GM23338 (cell line): Measurements from ENCODE around the gene KIRREL3. TPM values are rescaled to one million over a fixed set of nuclear protein-coding genes. Genes with fewer than 3 reads are reported as not detected.

Experiments
- ATAC-seq: fragments of 200-7000 bp; cut with Tn5 transposase; 3 replicates; pipeline ENCODE4 v1.9.1; 2020
- DNase-seq: peaks from one replicate; pipeline ENCODE4 v3.0.0-alpha.2; 2015; ENCODE audit warnings: low spot score
- H2AFZ ChIP-seq: fragments of 200-600 bp; sonication (generic); 2 replicates; pipeline ENCODE4 v1.8.0; 2016; ENCODE audit warnings: antibody characterized with exemption, mild to moderate bottlenecking, moderate library complexity
- H3F3A ChIP-seq: fragments of 200-600 bp; sonication (generic); replicated peaks from 2 replicates; pipeline ENCODE4 v1.8.0; 2017; ENCODE audit warnings: antibody characterized with exemption, mixed run types, low read depth
- H3K27ac ChIP-seq: fragments of 200-600 bp; sonication (generic); 2 replicates; pipeline ENCODE4 v1.6.1; 2016; ENCODE audit warnings: low read depth
- H3K27me3 ChIP-seq: fragments of 200-600 bp; sonication (generic); 2 replicates; pipeline ENCODE4 v1.8.0; 2016; ENCODE audit warnings: mild to moderate bottlenecking, mixed run types, moderate library complexity; ENCODE audit not compliant: insufficient read depth
- H3K36me3 ChIP-seq: fragments of 200-600 bp; sonication (generic); 2 replicates; pipeline ENCODE4 v1.8.0; 2016; ENCODE audit warnings: mild to moderate bottlenecking; ENCODE audit not compliant: insufficient read depth
- H3K4me1 ChIP-seq: fragments of 200-600 bp; sonication (generic); 2 replicates; pipeline ENCODE4 v1.8.0; 2016; ENCODE audit warnings: mild to moderate bottlenecking, moderate library complexity; ENCODE audit not compliant: insufficient read depth
- H3K4me2 ChIP-seq: fragments of 200-600 bp; sonication (generic); 2 replicates; pipeline ENCODE4 v1.7.1; 2017; ENCODE audit warnings: mixed run types
- H3K4me3 ChIP-seq: fragments of 200-600 bp; sonication (generic); 2 replicates; pipeline ENCODE4 v1.6.1; 2016; ENCODE audit warnings: mixed run types
- H3K79me2 ChIP-seq: fragments of 200-600 bp; sonication (generic); replicated peaks from 2 replicates; pipeline ENCODE4 v1.8.0; 2017; ENCODE audit warnings: mild to moderate bottlenecking; ENCODE audit not compliant: insufficient read depth
- H3K9me2 ChIP-seq: fragments of 200-600 bp; sonication (generic); 2 replicates; pipeline ENCODE4 v1.8.0; 2017; ENCODE audit not compliant: insufficient read depth
- H4K20me1 ChIP-seq: fragments of 200-600 bp; sonication (generic); replicated peaks from 2 replicates; pipeline ENCODE4 v1.8.0; 2017; ENCODE audit warnings: mild to moderate bottlenecking; ENCODE audit not compliant: insufficient read depth
- H3K27ac Mint-ChIP-seq: 2 replicates; pipeline ENCODE4 v1.8.0; 2020; ENCODE audit warnings: inconsistent platforms, mild to moderate bottlenecking, moderate library complexity, mixed read lengths
- H3K27me3 Mint-ChIP-seq: 3 replicates; pipeline ENCODE4 v1.8.0; 2022; ENCODE audit warnings: low read depth, mild to moderate bottlenecking, moderate library complexity, mixed read lengths, inconsistent platforms; ENCODE audit not compliant: insufficient read depth, poor library complexity
- H3K36me3 Mint-ChIP-seq: 3 replicates; pipeline ENCODE4 v1.8.0; 2021; ENCODE audit warnings: low read depth, mild to moderate bottlenecking, inconsistent platforms, moderate library complexity, mixed read lengths
- H3K4me1 Mint-ChIP-seq: 3 replicates; pipeline ENCODE4 v1.8.0; 2020; ENCODE audit warnings: mild to moderate bottlenecking, inconsistent platforms, mixed read lengths
- H3K4me3 Mint-ChIP-seq: 3 replicates; pipeline ENCODE4 v1.8.0; 2021; ENCODE audit warnings: moderate library complexity, mild to moderate bottlenecking, inconsistent platforms, mixed read lengths
- H3K9me3 Mint-ChIP-seq: 3 replicates; pipeline ENCODE4 v1.8.0; 2020; ENCODE audit warnings: moderate library complexity, mild to moderate bottlenecking, inconsistent platforms, mixed read lengths
- CREB1 ChIP-seq: fragments of 250-450 bp; sonication (Bioruptor Pico); IDR thresholded peaks from 2 replicates; pipeline ENCODE4 v1.5.0; 2020; ENCODE audit warnings: low read depth, mild to moderate bottlenecking, moderate library complexity
- CTCF ChIP-seq, 2 experiments: fragments of 200-600 bp in 1 of 2; sonication (generic) in 1 of 2; conservative IDR thresholded peaks; 2 replicates each; pipeline versions ENCODE4 v1.5.1 to v1.6.1; 2016 to 2017; ENCODE audit warnings: antibody characterized with exemption in 2 of 2, low read depth in 2 of 2, mild to moderate bottlenecking in 2 of 2, moderate library complexity in 1 of 2
- ETS1 ChIP-seq: IDR thresholded peaks from 2 replicates; pipeline ENCODE4 v1.6.1; 2016; ENCODE audit warnings: antibody characterized with exemption
- EZH2 ChIP-seq: fragments of 200-600 bp; sonication (generic); IDR thresholded peaks from one replicate; pipeline ENCODE4 v1.8.0; 2017; ENCODE audit warnings: antibody characterized with exemption, mild to moderate bottlenecking, low read depth; ENCODE audit not compliant: unreplicated experiment
- EZH2phosphoT487 ChIP-seq: fragments of 200-600 bp; sonication (generic); IDR thresholded peaks from one replicate; pipeline ENCODE4 v1.8.1; 2018; ENCODE audit warnings: antibody characterized with exemption; ENCODE audit not compliant: unreplicated experiment
- JUNB ChIP-seq: IDR thresholded peaks from one replicate; pipeline ENCODE4 v1.6.1; 2016; ENCODE audit warnings: antibody characterized with exemption; ENCODE audit not compliant: unreplicated experiment
- NANOG ChIP-seq: IDR thresholded peaks from 2 replicates; pipeline ENCODE4 v1.6.1; 2016; ENCODE audit warnings: antibody characterized with exemption, borderline replicate concordance
- POLR2AphosphoS5 ChIP-seq: IDR thresholded peaks from 2 replicates; pipeline ENCODE4 v1.6.1; 2016; ENCODE audit warnings: antibody characterized with exemption, low read depth
- REST ChIP-seq: IDR thresholded peaks from one replicate; pipeline ENCODE4 v1.6.1; 2018; ENCODE audit warnings: antibody characterized with exemption; ENCODE audit not compliant: unreplicated experiment
- STAT1 ChIP-seq: IDR thresholded peaks from one replicate; pipeline ENCODE4 v1.6.1; 2016; ENCODE audit warnings: antibody characterized with exemption; ENCODE audit not compliant: unreplicated experiment
- ZNF114 ChIP-seq: fragments of 250-450 bp; sonication (Bioruptor Pico); IDR thresholded peaks from 2 replicates; pipeline ENCODE4 v1.5.0; 2020; ENCODE audit warnings: mild to moderate bottlenecking, moderate library complexity
- ZNF331 ChIP-seq: fragments of 250-450 bp; sonication (Bioruptor Pico); IDR thresholded peaks from 2 replicates; pipeline ENCODE4 v1.5.0; 2020; ENCODE audit warnings: low read depth, mild to moderate bottlenecking, moderate library complexity
- ZNF462 ChIP-seq: fragments of 250-450 bp; sonication (Bioruptor Pico); IDR thresholded peaks from 2 replicates; pipeline ENCODE4 v1.5.0; 2020; ENCODE audit warnings: mild to moderate bottlenecking, moderate library complexity
- polyA plus RNA-seq: library from polyadenylated mRNA; unstranded; fragments of >200 nt; fragmentation: Nextera tagmentation; extraction: Ambion mirVana; gene quantifications from 2 replicates; pipeline ENCODE4 v1.2.1, GENCODE V29; 2016
- total RNA-seq: library from RNA; depleted of rRNA; stranded (reverse); fragments of >200 nt; shearing (Covaris generic); gene quantifications from 2 replicates; pipeline ENCODE4 v1.2.3, GENCODE V29; 2014

The KIRREL3 gene
- total and polyA plus RNA-seq, 2 experiments from 2014 or later, result 0.13 to 1.5 TPM

- Mint-ChIP-seq H3K36me3 (no peaks in the 10 kb centered on the region), H3K27ac (no peak overlapping the region), H3K27me3 (peaks cover 14% of the 10 kb centered on the region), H3K4me1 (peaks cover 40% of the 10 kb centered on the region), H3K9me3 (no peaks in the 10 kb centered on the region), H3K4me3 (no peak overlapping the region)
- Histone ChIP-seq H3K79me2 (no peaks in the 10 kb centered on the region), H3K9me2 (no peaks in the 10 kb centered on the region), H3K4me2 (no peak overlapping the region), H3F3A (no peaks in the 10 kb centered on the region), H3K27me3 (no peaks in the 10 kb centered on the region), H4K20me1 (no peaks in the 10 kb centered on the region), H3K4me1 (no peaks in the 10 kb centered on the region; the same call in 1 of the 2 replicates), H3K4me3 (no peak overlapping the region), H3K27ac (no peak overlapping the region), H2AFZ (no peak overlapping the region), H3K36me3 (no peaks in the 10 kb centered on the region)
- no peak for TF ChIP-seq EZH2
- TF ChIP-seq STAT1, result no peak
- TF ChIP-seq REST, result no peak
- TF ChIP-seq JUNB, result no peak
- no peak for TF ChIP-seq CTCF (conservative IDR thresholded peaks at IDR 0.05; ENCODE audit: low read depth in 2 of 2)
- no peak for TF ChIP-seq ZNF114
- TF ChIP-seq CREB1, result no peak
- TF ChIP-seq NANOG, result no peak
- TF ChIP-seq POLR2AphosphoS5, result no peak
- no peak for TF ChIP-seq ZNF331 (CRISPR knock-in tag)
- no peak for TF ChIP-seq EZH2phosphoT487
- TF ChIP-seq ZNF462 (CRISPR knock-in tag), result no peak
- no peak for TF ChIP-seq ETS1
- ATAC-seq (no peak), DNase-seq (no peak)
Observed at GRCh38 chr11:126487711-126488110, 512.9 kb downstream of the KIRREL3 start.
